Panc1 (cell line): ENCODE data around the gene TPST2. TPM values are rescaled to one million over a fixed set of nuclear protein-coding genes. Genes with fewer than 3 reads are reported as not detected.

Experiments used
- ATAC-seq: fragments of 200-7000 bp; cut with Tn5 transposase; 2 replicates; pipeline ENCODE4 v1.9.1; 2020; ENCODE audit warnings: mild to moderate bottlenecking, moderate library complexity
- BruUV-seq: library from RNA; stranded (reverse); fragments of 400-500 nt; replicated peaks from 2 replicates; lab custom pipeline; 2021; lab: Mats Ljungman, UMichigan
- CTCF ChIA-PET: fragments of 300-600 bp; sonication (Branson Sonifier 250); formaldehyde crosslinking; loops from one replicate; lab custom pipeline; 2022; ENCODE audit warnings: antibody characterized with exemption; lab: Charles Lee
- POLR2A ChIA-PET: fragments of 300-600 bp; sonication (Branson Sonifier 250); formaldehyde crosslinking; loops from one replicate; lab custom pipeline; 2022; ENCODE audit warnings: antibody characterized with exemption; lab: Charles Lee
- DNase-seq: peaks from one replicate; pipeline ENCODE4 v3.0.0-alpha.2; 2010; ENCODE audit warnings: low read depth, low spot score
- H3K27ac ChIP-seq: 2 replicates; pipeline ENCODE4 v1.5.1; 2011; ENCODE audit warnings: mild to moderate bottlenecking, low read length, inconsistent platforms
- H3K27me3 ChIP-seq: fragments of 200-500 bp; sonication (Bioruptor generic); 2 replicates; pipeline ENCODE4 v1.6.0; 2014; ENCODE audit warnings: low read length, inconsistent platforms; ENCODE audit not compliant: control insufficient read depth, insufficient read depth
- H3K36me3 ChIP-seq: fragments of 200-500 bp; sonication (Bioruptor generic); 2 replicates; pipeline ENCODE4 v1.5.1; 2014; ENCODE audit warnings: inconsistent platforms, mild to moderate bottlenecking, low read length, moderate library complexity; ENCODE audit not compliant: control insufficient read depth, insufficient read depth
- H3K4me1 ChIP-seq: 2 replicates; pipeline ENCODE4 v1.5.1; 2011; ENCODE audit warnings: inconsistent platforms, mild to moderate bottlenecking, low read length, moderate library complexity; ENCODE audit not compliant: control insufficient read depth, insufficient read depth
- H3K4me3 ChIP-seq, 2 experiments: 2 replicates each; pipeline ENCODE4 v1.5.1; 2011 to 2012; ENCODE audit warnings: low read depth in 2 of 2, low read length in 2 of 2, mild to moderate bottlenecking in 2 of 2, inconsistent platforms in 1 of 2, moderate library complexity in 1 of 2
- H3K9me3 ChIP-seq: fragments of 200-500 bp; sonication (Bioruptor generic); 2 replicates; pipeline ENCODE4 v1.5.1; 2014; ENCODE audit warnings: low read depth, mild to moderate bottlenecking, inconsistent platforms, low read length, moderate library complexity; ENCODE audit not compliant: control insufficient read depth, insufficient read depth
- POLR2AphosphoS5 ChIP-seq: IDR thresholded peaks from 2 replicates; pipeline ENCODE4 v1.6.1; 2012; ENCODE audit warnings: mild to moderate bottlenecking, low read depth, low read length, moderate library complexity
- SIN3A ChIP-seq: IDR thresholded peaks from 2 replicates; pipeline ENCODE4 v1.6.1; 2012; ENCODE audit warnings: low read depth, mild to moderate bottlenecking, low read length, moderate library complexity, borderline replicate concordance; ENCODE audit not compliant: insufficient read depth
- TCF7L2 ChIP-seq: IDR thresholded peaks from 2 replicates; pipeline ENCODE4 v1.6.1; 2011; ENCODE audit warnings: mild to moderate bottlenecking, low read depth, low read length, inconsistent platforms
- in situ Hi-C: cut with HindIII; loops from 2 replicates; pipeline ENCODE4 v1.10.0; 2016; ENCODE audit warnings: low sequenced_read_pairs, low pct_unique_long_range_greater_than_20kb
- intact Hi-C: fragments of 100-400 bp; cut with micrococcal nuclease; formaldehyde crosslinking; loops from one replicate; pipeline ENCODE4 v1.10.0; 2022; ENCODE audit not compliant: unreplicated experiment
- total RNA-seq: library from RNA; stranded (reverse); gene quantifications from one replicate; pipeline ENCODE4 v1.2.1, GENCODE V29; 2021; ENCODE audit not compliant: unreplicated experiment
- TF ChIP-seq, protein P1 (sequence below): fragments of 450-650 bp; IDR thresholded peaks from 2 replicates; pipeline ENCODE4 v1.5.1; 2017; ENCODE audit warnings: mild to moderate bottlenecking
- TF ChIP-seq, protein P2 (sequence below), 2 experiments: IDR thresholded peaks; 2 replicates each; pipeline ENCODE4 v1.6.1; 2011 to 2012; ENCODE audit warnings: low read depth in 2 of 2, control low read depth in 1 of 2, low read length in 1 of 2, mild to moderate bottlenecking in 1 of 2, moderate library complexity in 1 of 2; ENCODE audit not compliant: insufficient read depth in 1 of 2

TPST2 gene
- total RNA-seq, 1 experiment from 2014 or later = 7.1 TPM

DNA sequence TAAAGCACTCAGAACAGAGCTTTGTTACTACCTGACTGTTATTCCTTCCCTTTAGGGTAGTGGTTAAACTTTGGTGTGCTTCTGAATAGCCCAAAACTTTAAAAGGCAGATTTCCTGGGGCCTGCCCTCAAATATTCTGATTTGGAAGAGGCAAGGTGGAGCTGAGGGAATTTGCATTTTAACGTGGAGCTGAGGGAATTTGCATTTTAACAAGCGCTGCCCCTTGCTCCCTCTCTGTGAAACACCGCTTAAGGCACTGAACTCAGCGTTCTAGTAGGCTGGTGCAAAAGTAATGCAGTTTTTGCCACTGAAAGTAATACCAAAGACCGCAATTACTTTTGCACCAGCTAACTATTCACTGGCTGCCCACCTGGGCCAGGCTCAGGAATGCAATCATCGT is 35.0 kb downstream of the TPST2 start:
- TF ChIP-seq SIN3A (no peak), TCF7L2 (no peak), POLR2AphosphoS5 (no peak)
- TF ChIP-seq, protein P1, sequence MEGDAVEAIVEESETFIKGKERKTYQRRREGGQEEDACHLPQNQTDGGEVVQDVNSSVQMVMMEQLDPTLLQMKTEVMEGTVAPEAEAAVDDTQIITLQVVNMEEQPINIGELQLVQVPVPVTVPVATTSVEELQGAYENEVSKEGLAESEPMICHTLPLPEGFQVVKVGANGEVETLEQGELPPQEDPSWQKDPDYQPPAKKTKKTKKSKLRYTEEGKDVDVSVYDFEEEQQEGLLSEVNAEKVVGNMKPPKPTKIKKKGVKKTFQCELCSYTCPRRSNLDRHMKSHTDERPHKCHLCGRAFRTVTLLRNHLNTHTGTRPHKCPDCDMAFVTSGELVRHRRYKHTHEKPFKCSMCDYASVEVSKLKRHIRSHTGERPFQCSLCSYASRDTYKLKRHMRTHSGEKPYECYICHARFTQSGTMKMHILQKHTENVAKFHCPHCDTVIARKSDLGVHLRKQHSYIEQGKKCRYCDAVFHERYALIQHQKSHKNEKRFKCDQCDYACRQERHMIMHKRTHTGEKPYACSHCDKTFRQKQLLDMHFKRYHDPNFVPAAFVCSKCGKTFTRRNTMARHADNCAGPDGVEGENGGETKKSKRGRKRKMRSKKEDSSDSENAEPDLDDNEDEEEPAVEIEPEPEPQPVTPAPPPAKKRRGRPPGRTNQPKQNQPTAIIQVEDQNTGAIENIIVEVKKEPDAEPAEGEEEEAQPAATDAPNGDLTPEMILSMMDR = no peak
- TF ChIP-seq, protein P2, sequence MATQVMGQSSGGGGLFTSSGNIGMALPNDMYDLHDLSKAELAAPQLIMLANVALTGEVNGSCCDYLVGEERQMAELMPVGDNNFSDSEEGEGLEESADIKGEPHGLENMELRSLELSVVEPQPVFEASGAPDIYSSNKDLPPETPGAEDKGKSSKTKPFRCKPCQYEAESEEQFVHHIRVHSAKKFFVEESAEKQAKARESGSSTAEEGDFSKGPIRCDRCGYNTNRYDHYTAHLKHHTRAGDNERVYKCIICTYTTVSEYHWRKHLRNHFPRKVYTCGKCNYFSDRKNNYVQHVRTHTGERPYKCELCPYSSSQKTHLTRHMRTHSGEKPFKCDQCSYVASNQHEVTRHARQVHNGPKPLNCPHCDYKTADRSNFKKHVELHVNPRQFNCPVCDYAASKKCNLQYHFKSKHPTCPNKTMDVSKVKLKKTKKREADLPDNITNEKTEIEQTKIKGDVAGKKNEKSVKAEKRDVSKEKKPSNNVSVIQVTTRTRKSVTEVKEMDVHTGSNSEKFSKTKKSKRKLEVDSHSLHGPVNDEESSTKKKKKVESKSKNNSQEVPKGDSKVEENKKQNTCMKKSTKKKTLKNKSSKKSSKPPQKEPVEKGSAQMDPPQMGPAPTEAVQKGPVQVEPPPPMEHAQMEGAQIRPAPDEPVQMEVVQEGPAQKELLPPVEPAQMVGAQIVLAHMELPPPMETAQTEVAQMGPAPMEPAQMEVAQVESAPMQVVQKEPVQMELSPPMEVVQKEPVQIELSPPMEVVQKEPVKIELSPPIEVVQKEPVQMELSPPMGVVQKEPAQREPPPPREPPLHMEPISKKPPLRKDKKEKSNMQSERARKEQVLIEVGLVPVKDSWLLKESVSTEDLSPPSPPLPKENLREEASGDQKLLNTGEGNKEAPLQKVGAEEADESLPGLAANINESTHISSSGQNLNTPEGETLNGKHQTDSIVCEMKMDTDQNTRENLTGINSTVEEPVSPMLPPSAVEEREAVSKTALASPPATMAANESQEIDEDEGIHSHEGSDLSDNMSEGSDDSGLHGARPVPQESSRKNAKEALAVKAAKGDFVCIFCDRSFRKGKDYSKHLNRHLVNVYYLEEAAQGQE (IDR thresholded peaks at IDR 0.05; ENCODE audit: insufficient read depth in 1 of 2, low read depth in 2 of 2, low read length in 1 of 2) = no peak
- intact Hi-C loops = no loop called here
- no TSS peak for BruUV-seq
- DNase-seq (no peak), ATAC-seq (no peak)
- Histone ChIP-seq H3K4me3 (no peak overlapping the region), H3K36me3 (no peaks in the 10 kb centered on the region), H3K27me3 (no peaks in the 10 kb centered on the region), H3K9me3 (no peaks in the 10 kb centered on the region), H3K27ac (no peak overlapping the region), H3K4me1 (no peaks in the 10 kb centered on the region)
- ChIA-PET POLR2A (no interaction called here), CTCF (no interaction called here)
- in situ Hi-C loops = no loop called here

DNA sequence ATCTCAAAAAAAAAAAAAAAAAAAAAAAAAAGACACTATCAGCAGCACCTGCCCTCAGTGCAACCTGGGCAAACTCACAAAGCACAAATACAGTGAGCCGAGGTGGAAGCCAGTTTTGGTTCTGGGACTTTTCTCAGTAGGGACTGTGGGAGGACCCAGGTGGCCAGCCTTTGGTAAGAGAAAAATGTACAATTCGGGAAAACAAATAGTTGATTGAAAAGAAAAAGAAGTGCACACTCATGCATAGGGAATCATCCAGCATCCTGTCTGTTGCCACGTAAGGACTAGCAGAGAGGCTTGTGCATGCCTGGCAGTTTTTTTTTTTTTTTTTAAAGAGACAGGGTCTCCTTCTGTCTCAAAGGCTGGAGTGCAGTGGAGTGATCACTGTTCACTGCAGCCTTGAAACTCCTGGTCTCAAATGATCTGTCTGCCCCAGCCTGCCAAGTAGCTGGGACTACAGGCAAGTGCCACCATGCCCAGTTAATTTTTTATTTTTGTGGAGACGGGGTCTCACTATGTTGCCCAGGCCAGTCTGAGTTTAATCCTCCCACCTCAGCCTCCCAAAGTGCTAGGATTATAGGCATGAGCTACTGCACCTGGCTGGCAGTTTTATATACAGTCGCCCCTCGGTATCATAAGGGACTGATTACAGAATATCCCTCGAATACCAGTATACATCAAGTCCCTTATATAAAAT is 36.7 kb downstream of the TPST2 start:
- no peak overlapping the region for H3K4me3 ChIP-seq
- POLR2A ChIA-PET = no interaction called here
- DNase-seq = no peak

More for the DNA sequence above, 36.7 kb downstream of the TPST2 start:
- in situ Hi-C loops = no loop called here
- no peaks in the 10 kb centered on the region for H3K4me1 ChIP-seq
- no peaks in the 10 kb centered on the region for H3K36me3 ChIP-seq
- H3K9me3 ChIP-seq = no peaks in the 10 kb centered on the region
- BruUV-seq = no TSS peak
- no peaks in the 10 kb centered on the region for H3K27me3 ChIP-seq
- CTCF ChIA-PET = no interaction called here
- H3K27ac ChIP-seq = no peak overlapping the region
- intact Hi-C loops = no loop called here
- TF ChIP-seq TCF7L2 (no peak), SIN3A (no peak), POLR2AphosphoS5 (no peak)
- TF ChIP-seq, protein P1 = no peak
- TF ChIP-seq, protein P2 (IDR thresholded peaks at IDR 0.05; ENCODE audit: insufficient read depth in 1 of 2, low read depth in 2 of 2, low read length in 1 of 2) = no peak
- no peak for ATAC-seq
